ENCODE measurements around the gene CAT.
A peak's percentile ranks its signal among the peaks of the same experiment; 100 is the strongest.

CAT gene

DNA sequence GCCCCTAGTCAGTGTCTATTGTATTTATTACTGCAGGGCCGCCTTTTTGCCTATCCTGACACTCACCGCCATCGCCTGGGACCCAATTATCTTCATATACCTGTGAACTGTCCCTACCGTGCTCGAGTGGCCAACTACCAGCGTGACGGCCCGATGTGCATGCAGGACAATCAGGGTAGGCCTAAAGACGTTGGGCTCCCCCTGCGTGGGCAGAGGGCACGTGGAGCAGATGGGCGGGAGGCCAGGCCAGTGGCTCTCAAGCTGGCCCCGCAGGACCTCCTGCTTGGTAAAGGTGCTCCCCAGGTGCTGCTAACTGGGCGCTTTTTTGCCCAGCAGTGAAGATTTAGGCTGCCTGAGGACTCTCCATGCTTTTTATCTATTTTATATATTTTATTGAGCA is 22.5 kb downstream of the CAT start:
- DNase-seq, result no peak

DNA sequence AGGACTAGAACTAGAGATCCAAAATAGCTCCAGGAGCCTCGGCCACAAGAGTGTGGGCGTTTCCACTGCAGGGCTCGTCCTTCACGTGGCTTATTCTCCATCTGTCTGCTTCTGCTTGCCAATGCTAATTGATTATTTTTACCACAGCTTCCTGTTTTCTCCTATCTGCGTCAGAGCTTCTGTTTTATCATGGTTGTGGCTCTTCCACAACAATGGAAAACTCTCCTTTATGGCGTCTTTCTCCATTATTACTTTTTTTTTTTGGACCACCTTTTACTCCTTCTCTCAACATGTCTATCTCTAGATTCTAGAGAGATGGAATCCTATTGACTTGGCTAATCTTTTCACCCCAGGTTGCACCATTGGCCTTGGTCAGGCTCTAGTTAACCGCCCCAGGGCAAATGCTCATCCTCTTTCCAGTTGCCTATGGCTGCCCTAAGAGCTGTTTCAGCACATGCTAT is 25.9 kb downstream of the CAT start:
- no peak for DNase-seq

DNA sequence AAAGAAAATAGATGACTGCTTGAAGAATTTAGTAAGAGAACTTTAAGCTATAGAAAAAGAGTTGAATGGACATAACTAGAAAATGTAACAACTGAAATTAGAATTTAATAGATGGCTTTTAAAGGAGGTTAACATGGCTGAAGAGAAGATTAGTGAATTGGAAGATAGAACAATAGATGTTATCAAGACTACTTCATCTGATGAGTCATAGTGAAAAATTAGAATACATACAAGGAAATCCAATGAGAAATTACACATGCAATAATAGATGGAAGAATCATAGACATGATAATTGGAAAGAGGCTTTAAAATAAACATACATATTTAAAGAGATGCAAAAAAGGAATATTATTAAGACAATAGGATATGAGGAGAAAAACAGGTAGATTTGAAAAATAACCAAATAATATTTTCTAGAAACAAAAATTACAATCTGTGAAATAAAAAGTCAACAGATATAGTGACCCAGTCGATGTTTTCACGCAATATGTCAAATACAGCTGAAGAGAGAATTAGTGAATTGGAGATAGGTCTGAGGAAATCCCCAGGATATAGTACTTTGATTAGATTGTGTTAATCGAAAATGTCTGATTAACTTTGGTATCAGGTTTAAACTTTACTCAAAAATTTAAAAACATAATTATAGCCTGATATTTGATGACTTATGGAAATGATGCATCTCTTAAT is 28.2 kb downstream of the CAT start:
- DNase-seq, result no peak

DNA sequence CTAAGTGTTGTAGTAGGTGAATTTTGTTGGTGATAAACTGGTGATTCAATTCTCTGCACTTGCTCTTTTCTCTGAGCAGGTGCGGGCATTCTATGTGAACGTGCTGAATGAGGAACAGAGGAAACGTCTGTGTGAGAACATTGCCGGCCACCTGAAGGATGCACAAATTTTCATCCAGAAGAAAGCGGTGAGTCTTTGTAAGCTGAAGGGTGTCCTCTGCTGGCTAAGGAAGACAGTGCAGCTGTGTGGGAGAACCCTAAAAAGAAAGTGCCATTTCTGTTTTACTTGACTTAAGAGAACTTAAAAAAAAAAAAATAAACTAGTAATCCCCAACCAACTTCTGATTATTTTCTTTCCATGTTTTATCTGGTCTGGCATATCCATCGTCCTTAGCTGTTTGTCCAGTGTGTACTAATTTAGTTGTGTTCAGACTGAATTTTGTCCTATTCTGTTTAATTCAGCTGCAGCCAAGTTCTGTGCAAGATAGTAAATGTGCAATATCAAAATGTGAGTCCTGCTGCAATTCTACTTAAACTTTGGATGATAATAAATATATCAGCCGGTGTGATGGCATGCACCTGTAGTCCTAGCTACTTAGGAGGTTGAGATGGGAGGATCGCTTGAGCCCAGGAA is 29.6 kb downstream of the CAT start:
- DNase-seq, result no peak

DNA sequence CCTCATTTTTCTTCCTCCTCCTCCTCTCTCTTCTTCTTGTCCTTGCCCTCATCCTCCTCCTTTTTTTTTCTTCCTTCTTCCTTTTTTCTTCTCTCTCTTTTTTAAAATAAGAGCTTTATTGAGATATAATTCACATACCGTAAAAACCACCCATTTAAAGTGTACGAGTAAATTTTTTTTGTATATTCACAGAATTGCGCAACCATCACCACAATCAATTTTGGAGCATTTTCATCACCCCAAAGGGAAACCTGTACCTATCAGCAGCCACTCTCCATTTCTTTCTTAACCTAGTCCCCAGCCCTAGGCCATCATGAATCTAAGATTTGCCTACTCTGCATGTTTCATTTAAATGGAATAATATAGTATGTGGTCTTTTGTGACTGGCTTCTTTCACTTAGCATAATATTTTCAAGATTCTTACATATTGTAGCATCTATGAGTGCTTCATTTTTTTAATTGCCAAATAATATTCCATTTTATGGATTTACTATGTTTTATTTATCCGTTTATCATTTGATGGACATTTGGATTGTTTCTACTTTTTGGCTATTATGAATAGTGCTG is 35.0 kb downstream of the CAT start:
- DNase-seq, result no peak

DNA sequence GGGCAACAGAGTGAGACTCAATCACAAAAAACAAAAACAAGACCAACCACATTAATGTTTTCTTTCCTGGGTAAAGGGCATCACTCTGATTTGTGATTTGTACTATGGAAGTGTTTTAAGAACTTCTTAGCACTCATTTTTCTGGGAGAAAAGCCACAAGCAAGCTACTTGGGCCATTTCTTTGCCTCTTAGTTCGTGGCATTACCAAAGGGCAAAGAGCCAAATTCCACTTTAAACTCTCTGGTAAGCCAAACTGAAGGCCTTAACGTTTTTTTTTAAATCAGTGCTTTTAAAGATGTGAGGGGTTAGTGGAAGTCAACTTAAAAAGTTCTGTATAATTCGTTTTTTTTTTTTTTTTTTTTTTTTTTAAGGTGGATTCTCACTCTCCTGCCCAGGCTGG is 36.9 kb downstream of the CAT start:
- no peak for DNase-seq

DNA sequence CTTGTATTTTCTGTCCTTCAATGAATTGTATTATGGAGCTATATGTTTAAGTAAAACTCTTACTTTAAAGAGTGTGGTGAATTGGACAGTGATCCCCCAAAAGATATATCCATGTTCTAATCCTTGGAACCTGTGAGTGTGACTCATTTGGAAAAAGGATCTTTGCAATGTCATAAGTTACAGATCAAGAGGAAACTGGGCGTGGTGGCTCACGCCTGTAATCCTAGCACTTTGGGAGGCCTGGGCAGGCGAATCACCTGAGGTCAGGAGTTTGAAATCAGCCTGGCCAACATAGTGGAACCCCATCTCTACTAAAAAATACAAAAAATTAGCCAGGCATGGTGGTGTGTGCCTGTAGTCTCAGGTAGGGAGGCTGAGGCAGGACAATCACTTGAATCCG is 38.1 kb downstream of the CAT start:
- no peak for DNase-seq

DNA sequence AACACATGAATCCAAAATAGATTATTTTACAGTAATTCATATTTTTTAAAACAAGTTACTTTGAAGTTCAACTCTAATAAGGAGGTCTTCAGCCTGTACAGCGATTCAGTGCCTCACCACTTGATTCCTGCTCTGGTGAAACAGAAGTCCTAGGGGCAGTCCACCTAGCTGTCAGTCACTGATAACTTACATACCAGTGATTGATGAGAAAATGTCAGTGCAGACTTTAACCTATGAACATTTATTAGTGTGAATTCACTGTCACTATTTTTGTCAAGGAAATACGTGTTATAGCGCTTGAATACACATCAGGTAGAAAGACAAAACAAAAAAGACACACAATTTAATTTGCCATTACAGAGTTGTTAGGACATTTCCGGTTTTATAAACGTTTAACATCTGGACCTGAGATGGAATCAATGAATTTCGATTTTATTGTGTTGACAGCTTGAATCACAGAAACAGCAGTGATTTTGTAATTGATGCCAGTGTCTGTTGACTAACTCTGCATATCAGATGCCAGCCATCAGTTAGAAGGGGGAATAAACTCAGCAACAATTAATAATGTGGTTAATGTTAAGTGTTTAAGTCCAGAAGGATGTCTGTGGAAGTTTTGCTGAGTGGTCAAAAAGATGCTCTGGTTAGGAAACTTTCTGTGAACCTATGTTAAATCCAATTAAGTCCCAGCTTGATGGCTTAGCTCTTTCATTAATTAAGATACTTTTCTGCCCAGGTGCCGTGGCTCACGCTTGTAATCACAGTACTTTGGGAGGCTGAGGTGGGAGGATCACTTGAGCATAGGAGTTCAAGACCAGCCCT is 40.3 kb downstream of the CAT start:
- DNase-seq, result no peak

DNA sequence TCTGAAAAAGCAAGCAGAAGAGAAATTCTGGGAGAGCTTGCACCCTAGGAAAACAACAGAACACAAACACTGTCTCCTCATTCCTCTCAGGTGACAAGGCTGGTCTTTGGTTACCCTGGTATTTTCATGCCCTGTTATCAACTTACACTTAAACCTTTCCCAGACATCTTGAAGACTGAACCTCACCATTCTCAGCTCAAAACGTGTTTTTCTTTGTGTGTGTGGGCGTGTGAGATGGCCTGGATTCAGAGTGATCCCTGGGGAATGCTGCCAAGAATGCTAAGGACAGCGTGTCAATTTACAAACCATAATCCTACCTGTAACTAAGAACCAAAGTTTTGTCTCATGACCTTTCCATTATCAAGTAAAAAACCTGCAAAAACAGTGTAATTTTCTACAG is 41.6 kb downstream of the CAT start:
- no peak for DNase-seq

DNA sequence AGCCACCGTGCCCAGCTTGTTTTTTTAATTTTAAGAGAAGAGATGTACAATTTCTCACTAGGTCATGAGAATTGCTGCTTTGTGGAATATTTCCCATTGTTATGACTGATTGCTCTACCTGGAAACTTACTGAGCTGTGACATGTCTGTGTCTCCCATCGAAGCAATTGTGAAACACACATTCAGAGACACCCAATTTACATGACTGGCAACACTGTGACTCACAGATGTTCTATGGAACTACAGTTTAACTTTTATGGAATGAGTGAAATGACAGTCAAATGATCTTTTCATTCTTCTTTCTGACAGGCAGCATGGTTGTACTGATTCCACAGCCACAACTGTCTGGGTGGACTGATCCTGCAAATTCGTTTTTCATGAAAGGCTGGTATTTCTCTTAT is 42.6 kb downstream of the CAT start:
- DNase-seq, result no peak

DNA sequence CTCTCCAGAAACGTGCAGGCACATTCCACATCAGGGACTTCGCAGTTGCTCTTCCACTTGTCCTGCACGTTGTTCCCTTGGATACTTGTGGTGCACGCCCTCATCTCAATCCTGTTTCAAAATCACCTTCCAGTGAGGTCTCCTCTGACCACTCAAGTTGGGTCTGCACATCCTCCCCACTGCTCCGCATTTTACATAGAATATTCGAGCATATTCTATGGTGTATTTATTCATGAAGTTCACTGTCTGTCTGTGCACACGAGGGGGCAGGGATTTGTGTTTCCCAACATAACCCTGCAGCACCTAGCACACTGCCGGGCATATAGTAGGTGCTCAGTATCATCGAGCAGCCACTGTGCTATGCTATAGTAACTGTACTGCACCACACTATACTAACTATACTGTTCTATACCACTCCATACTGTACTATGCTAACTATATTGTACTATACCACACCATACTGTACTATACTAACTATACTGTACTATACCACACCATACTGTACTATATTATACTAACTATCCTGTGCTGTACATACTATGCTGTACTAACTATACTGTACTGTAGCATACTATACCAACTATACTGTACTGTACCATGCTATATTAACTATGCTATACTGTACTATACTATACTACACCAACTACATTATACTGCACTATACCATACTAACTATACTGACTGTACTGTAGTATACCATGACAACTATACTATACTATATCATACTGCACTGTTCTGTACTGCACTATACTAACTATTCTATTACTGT is 44.6 kb downstream of the CAT start:
- no peak for DNase-seq

DNA sequence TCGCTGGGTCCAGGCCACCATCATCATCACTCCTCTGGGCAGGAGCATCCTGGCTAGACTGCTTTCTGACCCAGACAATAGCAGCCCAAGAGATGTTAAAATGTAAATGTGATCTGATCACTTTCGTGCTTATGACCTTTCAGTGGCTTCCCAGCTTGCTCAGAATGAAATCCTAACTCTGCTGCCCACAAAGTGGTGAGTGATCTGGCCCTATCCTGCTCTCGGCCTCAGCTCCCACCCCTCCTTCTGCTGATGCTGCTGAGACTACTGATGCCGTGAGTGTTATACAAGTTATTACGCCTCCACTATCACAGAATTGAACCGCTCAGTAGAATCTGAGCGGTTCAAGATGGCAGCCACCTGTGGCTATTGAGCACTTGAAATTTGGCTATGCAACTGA is 48.7 kb downstream of the CAT start:
- DNase-seq, result no peak

DNA sequence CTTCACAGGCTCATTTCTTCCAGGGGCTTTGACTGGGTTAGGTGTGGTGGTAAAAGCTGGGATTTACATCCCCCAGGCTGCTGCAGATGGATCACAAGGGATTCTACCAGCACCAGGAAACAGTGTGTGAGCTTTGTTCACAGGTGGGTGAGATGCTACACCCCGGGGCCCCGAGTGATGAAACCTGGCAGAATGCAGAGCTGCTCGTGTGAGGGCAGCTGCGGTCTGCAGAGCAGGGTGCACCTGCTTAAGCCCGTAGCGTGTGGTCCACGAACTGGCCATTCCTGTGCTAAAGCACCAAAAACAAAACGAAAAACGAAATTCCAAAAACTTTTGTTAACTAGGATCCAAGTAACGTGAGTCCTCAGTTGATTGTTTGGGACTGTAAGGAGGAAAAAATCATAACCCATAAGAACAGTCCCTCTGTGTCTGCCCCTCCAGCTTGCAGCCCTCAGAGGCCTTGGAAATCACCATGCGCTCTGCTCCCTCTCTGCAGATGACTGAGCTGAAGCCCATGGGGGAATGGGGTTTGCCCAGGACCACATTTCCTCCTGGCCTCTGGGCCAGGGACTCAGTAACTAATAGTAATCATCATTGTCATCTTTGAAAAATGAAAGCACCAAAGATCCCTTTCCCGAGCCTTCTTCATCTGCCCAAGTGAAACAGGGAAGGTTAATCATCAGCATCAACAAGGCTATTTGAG is 50.3 kb downstream of the CAT start:
- DNase-seq, result no peak

DNA sequence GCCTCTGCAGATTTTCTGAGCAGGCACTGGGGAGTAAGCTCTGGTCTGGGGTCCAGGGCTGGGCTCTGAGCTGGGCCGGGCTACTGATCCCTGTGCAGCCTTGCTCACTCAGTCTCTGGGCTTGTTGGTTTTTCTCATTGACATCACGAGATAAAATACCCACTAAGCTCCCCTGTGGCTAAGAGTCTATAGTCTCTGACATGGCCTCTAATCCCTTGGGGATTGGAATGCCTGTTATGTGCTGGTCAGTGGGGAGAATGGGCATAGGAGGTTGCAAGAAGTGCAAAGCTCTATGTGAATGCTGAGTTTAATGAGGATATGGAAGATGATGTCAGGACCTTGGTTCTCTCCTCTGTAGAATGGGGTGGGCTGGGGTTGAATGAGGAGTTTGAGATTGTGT is 51.6 kb downstream of the CAT start:
- DNase-seq, result no peak

DNA sequence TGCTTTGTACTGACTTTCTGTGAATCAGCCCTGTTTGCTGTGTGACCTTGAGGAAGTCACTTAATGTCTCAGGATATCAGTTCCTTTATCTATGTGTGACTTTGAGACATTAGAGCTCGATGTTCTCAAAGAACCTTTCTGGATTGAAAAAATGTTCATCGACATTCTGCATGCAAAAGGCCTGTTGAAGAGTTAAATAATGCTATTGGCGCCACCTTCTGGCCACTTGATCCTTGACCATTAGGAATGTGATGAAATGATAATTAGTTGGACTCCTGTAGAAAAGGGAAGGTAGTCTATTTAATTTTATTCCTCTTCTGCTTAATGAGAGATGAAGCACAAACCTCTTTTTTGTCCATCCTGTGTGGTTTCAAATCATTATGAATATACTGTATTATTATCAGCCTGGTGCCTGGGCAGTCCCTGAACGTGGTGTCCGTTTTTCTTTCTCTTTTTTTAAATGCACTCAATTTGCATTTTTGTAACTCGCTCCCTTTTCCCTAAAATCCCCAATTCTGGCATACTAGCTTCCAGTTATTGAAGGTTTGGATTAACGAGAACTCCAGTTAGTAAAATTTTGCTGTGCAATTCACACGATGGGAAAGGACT is 54.2 kb downstream of the CAT start:
- DNase-seq, result peak; percentile 61

DNA sequence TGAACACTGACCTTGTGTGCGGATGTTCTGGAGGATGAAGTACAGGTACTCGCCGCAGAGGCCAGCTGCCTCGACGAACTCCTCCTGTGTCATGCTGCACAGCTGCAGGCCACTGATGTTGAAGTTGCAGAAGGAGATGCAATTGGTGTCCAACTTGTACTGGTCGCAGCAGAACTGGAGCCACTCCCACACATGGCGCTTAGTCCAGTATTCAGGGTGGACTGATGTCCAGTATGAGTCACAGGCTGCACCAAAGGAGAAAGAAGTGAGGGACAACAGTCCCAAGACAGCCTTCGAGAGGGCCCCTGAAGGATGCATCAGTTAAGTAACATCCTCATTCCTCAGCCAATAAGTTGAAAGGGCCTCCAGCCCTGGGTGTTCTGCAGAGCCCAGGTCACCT is 54.7 kb downstream of the CAT start:
- no peak for DNase-seq

DNA sequence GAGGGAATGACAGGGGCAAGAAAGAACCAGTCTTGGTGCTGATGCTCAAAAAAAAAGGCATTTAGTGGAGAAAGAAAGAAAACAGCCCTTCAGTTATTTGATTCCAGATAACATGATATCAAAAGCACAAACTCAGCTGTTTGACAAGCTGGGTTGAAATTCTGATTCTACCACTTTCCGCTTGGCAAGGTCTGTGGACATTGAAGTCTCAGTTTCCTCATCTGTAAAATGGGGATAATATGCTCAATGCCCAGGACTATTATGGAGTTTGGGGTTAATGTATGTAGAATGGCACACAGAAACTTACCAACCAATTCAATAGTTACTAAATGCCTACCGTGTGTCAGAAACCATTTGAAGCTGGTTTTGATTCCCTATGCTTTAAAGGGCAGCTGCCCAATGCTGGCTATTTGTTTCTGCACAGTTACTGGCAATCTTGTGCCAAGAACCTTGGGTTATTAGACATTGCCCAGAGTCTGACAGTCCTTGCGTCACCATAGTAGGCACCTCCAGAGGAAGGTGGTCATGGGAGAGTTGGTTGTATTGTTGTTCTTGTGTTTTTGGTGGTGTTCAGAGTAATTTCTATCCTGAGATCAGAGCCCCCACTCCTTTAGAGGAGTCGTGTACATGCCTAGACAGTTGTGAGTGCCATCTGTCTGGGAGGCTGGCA is 55.3 kb downstream of the CAT start:
- DNase-seq, result no peak

DNA sequence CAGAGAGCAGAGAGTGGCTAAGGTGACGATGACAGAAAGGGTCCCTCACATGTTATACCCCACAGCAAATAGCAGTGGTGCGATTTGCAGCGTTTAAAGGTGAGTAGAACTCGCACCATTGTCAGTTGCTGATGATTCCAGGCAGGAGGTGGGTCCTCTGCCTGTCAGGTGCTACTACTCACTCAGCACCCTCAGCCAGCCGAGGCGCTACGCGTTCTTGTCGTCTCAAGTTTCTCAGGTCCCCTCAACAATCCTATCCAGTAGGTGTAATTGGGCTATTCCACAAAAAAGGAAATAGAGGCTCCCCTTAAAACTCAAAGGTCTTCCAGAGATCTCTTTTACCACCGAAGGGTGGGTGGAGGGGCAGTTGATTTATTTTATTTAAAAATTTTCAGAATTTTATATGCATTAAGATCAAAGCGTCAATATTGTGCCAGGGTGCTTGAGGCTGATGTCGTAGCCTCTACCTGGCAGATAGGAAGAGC is 56.5 kb downstream of the CAT start:
- DNase-seq, result no peak

DNA sequence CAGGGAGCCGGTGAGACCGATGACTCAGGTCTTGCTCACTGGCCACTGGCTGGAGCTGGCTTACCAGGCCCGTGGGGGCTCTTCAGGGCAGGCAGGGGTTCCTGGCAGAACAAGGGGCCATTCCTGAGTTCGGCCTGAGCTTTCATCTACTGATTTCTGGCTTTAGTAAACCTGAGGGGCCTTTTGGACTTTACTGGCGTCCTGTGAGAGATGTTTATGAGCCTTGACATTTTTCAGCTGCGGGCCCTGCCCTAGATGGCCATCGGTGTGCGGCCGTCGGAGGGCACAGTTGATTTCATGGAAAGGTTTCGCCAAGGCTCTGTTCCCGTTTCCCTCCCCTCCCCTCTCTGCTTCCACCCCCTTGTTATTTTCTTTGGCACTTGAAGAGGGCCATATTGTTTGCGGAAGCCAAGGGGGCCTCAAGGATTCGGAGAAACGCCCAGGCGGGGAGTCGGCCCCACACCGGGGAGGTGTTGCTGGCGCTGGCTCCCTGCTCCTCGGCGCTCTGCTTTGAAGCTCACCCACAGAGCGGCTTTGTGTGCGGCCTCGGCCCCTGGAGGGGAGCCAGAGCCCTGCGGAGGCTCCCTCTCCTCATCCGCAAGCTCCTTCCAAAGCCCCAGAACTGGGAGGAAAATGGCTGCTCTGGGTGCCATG is 57.1 kb downstream of the CAT start:
- no peak for DNase-seq

DNA sequence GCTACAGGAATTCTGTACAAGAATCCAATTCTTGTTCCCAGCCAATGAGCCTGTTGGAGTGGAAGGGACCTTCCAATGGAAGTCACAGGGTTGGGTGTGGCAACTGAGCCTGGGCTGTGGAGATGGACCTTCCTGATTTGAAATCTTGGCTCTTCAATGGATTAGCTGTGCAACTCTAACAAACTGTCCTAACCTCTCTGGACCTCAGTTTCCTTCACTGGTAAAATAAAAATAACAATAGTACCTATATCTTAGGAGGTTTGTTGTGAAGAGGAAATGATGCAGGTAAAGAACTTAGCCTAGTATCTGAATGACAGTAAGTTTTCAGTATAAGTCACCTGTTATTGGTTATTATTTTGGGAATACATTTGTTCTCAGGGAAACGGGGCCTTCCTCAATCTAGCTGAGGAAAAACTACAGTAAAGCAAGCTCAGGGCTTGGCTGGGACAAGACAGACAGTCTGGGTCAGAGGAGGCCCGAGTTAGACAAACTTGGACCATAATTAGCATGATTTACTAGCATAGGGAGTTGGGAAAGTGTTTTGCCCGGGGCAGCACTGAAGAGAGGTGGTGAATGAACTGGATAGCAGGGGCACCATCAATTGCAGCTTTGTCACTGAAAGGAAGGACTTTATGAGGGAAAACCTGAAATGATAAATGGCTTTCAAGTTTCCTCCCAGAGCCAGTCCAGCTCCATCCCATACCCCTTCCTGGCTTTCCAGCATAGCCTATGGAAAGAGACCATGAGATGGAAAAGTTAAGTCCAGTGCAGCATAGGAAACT is 61.2 kb downstream of the CAT start:
- no peak for DNase-seq
